Thymus (tissue), 11 donors: ENCODE results near the gene CCL28. TPM values are rescaled to one million over a fixed set of nuclear protein-coding genes. Genes with fewer than 3 reads are reported as not detected.
"Not testable (repeated sequence)": the region's sequence is repeated elsewhere in the genome, so short reads cannot be mapped to it uniquely, and the experiment has no call there.

ENCODE experiments used
- DNase-seq, 9 donors: peaks; one replicate each; pipeline ENCODE4 v3.0.0-alpha.2; 2013; ENCODE audit warnings: low spot score in 9 of 9, low read depth in 6 of 9, missing footprints in 1 of 9
- H3K27ac ChIP-seq, 2 donors: one replicate each; pipeline ENCODE4 v1.5.1; 2013; ENCODE audit warnings: control low read depth in 1 of 2, low read depth in 1 of 2, low read length in 1 of 2, mild to moderate bottlenecking in 1 of 2, moderate library complexity in 1 of 2
- H3K27me3 ChIP-seq, 2 donors: one replicate each; pipeline ENCODE4 v1.5.1; 2013; ENCODE audit warnings: low read length in 1 of 2; ENCODE audit not compliant: control insufficient read depth in 2 of 2, insufficient read depth in 1 of 2
- H3K36me3 ChIP-seq, 2 donors: one replicate each; pipeline ENCODE4 v1.5.1; 2013; ENCODE audit warnings: low read length in 1 of 2, mild to moderate bottlenecking in 1 of 2, moderate library complexity in 1 of 2; ENCODE audit not compliant: control insufficient read depth in 2 of 2, insufficient read depth in 2 of 2
- H3K4me1 ChIP-seq, 2 donors: one replicate each; pipeline ENCODE4 v1.5.1; 2013; ENCODE audit warnings: low read length in 2 of 2; ENCODE audit not compliant: control insufficient read depth in 2 of 2, insufficient read depth in 2 of 2
- H3K4me3 ChIP-seq, 2 donors: one replicate each; pipeline ENCODE4 v1.5.1; 2013; ENCODE audit warnings: low read length in 2 of 2, control low read depth in 1 of 2, mild to moderate bottlenecking in 1 of 2
- H3K9me3 ChIP-seq, 2 donors: one replicate each; pipeline ENCODE4 v1.5.1; 2013; ENCODE audit warnings: low read length in 1 of 2, mild to moderate bottlenecking in 1 of 2; ENCODE audit not compliant: control insufficient read depth in 2 of 2, insufficient read depth in 1 of 2
- WGBS: extraction: QIAGEN DNeasy Blood & Tissue Kit; methylation state at CpG from one replicate; pipeline ENCODE4 v1.1.7; 2013; 5-methylcytosine and 5-hydroxymethylcytosine counted together
- polyA plus RNA-seq: library from polyadenylated mRNA; stranded (reverse); fragments of 200-250 nt; gene quantifications from one replicate; pipeline ENCODE4 v1.2.3, GENCODE V29; 2013
- total RNA-seq: library from RNA; stranded (reverse); fragments of 120-200 nt; gene quantifications from one replicate; pipeline ENCODE4 v1.2.4, GENCODE V29; 2013
- donor health status: healthy.

Gene CCL28
- total and polyA plus RNA-seq, 2 donors: 2.0 to 6.5 TPM

DNA sequence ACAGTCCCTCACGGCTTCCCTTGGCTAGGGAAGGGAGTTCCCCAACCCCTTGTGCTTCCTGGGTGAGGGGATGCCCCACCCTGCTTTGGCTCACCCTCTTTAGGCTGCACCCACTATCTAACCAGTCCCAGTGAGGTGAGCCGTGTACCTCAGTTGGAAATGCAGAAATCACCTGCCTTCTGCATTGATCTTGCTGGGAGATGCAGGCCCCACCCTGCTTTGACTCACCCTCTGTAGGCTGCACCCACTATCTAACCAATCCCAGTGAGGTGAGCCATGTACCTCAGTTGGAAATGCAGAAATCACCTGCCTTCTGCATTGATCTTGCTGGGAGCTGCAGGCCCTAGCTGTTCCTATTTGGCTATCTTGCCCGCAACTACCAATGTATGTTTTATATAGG lies 44.7 kb downstream of the CCL28 start:
- no peaks in the 10 kb centered on the region for H3K9me3 ChIP-seq

DNA sequence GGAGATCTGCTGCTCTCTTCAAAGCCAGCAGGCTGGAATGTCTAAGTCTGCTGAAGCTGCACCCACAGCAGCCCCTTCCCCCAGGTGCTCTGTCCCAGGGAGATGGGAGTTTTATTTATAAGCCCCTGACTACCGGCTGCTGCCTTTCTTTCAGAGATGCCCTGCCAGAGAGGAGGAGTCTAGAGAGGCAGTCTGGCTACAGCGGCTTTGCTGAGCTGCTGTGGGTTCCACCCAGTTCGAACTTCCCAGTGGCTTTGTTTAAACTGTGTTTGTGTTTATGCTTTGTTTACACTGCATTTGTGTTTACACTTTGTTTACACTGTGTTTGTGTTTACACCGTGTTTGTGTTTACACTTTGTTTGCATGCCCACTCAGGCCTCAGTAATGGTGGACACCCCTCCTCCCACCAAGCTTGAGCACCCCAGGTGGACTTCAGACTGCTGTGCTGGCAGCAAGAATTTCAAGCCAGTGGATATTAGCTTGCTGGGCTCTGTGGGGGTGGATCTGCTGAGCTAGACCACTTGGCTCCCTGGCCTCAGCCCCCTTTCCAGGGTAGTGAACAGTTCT lies 45.4 kb downstream of the CCL28 start:
- not testable (repeated sequence) for H3K27ac ChIP-seq, H3K9me3 ChIP-seq, H3K27me3 ChIP-seq, H3K4me3 ChIP-seq, H3K36me3 ChIP-seq, DNase-seq, H3K4me1 ChIP-seq
- WGBS: 83% methylated on average over 4 of the region's 4 CpGs

More for the DNA sequence above, 44.7 kb downstream of the CCL28 start:
- Histone ChIP-seq H3K36me3 (no peaks in the 10 kb centered on the region), H3K4me3 (no peak overlapping the region), H3K27ac (no peak overlapping the region), H3K4me1 (no peaks in the 10 kb centered on the region), H3K27me3 (no peaks in the 10 kb centered on the region)
- DNase-seq: no peak
- 94% methylated on average over 3 of the region's 3 CpGs for WGBS

DNA sequence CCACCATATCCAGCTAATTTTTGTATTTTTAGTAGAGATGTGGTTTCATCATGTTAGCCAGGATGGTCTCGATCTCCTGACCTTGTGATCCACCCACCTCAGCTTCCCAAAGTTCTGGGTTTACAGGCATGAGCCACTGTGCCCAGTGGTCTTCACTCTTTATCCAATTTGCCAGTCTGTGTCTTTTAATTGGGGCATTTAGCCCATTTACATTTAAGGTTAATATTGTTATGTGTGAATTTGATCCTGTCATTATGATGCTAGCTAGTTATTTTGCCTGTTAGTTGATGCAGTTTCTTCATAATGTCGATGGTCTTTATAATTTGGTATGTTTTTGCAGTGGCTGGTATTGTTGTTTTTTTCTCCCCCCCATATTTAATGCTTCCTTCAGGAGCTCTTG lies 47.0 kb downstream of the CCL28 start:
- not testable (repeated sequence) for H3K4me3 ChIP-seq, H3K4me1 ChIP-seq, H3K9me3 ChIP-seq, DNase-seq, H3K36me3 ChIP-seq, H3K27me3 ChIP-seq, H3K27ac ChIP-seq
- 94% methylated on average over 2 of the region's 2 CpGs for whole genome bisulfite sequencing

DNA sequence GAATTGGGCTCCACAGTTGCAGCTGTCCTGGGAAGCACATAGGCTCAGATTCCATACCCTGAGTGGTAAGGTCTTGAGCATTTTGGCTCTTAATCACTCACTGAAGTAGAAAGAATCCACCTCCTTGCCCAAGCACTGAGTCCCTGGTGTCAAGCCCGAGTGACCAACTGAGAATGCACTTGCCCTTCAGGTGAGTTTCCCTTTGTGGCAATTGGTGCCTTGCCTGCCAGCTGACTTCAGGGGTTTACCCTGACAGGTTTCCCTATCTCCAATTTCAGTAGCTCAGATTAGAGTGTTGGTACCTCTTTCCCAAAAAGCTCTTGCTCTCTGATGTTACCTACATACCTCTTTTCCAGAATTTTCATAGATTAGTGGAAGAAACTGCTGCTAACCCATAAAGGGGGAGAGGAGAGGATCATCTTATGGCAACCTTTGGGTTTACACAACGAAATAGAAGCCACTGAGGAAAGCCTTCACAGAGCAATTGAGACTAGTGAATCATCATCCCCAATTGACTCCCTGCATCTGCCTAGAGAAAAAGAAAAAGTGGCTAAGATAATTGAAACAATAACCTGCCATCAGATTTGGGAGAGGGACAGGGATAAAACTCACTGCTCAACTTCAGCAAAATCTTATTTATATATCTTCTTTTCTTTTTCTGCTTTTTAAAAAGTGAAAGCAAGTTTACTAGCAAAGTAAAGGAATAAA lies 48.6 kb downstream of the CCL28 start:
- H3K27ac ChIP-seq: no peak overlapping the region

DNA sequence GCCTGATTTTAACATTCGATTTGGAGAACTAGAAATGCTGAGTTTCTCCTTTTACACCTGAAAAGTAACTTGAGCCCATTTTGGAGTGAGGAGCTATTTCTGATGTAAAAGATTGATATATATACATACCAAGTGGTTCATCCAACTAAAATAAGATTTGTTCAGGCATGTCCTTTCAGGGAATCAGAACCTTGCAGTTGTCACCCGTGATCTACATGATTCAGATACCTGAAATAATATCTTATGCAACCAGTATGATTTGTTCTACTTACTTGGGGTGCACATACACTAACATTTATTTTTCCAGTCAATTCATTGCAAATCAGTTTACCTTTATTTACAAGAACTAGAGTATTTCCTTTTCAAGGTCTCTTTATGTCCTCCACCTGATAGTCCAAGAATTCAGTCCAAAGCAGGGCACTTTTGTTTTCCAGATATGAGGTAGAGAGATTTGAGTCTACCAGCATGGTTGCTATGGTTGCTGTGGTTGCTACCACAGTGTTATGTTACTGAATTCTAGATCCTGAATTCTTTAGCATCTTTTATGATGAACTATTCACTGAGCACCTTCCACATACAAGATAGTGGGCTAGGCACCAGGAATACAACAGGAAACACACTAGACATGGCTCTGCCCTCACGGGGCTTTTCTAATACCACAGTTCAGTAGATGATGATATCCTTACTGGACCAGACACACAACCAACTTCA lies 49.3 kb downstream of the CCL28 start:
- no peak for DNase-seq
- 95% methylated on average over 3 of the region's 3 CpGs for WGBS
- H3K4me1 ChIP-seq: no peaks in the 10 kb centered on the region
- H3K9me3 ChIP-seq: no peaks in the 10 kb centered on the region
- H3K36me3 ChIP-seq: no peaks in the 10 kb centered on the region
- H3K27ac ChIP-seq: no peak overlapping the region
- no peak overlapping the region for H3K4me3 ChIP-seq
- no peaks in the 10 kb centered on the region for H3K27me3 ChIP-seq

More for the DNA sequence above, 48.6 kb downstream of the CCL28 start:
- H3K9me3 ChIP-seq: no peaks in the 10 kb centered on the region
- DNase-seq: no peak
- no peaks in the 10 kb centered on the region for H3K4me1 ChIP-seq
- H3K36me3 ChIP-seq: no peaks in the 10 kb centered on the region
- H3K27me3 ChIP-seq: no peaks in the 10 kb centered on the region
- no peak overlapping the region for H3K4me3 ChIP-seq
- WGBS: 76% methylated on average over 2 of the region's 2 CpGs

DNA sequence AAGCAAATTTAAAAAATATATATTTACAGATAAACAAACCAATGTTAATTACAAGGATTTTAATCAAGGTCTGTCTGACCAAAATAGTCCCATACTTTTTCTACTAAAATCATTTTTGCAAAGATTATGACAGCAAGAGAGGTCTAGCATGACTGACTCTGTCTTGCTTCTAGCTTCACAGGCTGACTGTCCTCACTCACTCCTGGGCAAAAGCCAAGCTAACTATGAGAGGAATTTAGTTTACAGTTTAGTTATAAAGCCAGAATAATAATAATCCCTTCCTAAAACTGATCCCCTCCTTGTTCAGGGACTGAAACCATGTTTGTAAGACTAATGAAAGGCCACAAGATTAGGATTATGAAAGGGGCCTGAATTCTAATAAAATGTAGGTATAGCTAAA lies 53.5 kb downstream of the CCL28 start:
- DNase-seq: no peak
- Histone ChIP-seq H3K4me3 (no peak overlapping the region), H3K27ac (no peak overlapping the region), H3K36me3 (no peaks in the 10 kb centered on the region), H3K27me3 (no peaks in the 10 kb centered on the region), H3K4me1 (no peaks in the 10 kb centered on the region), H3K9me3 (no peaks in the 10 kb centered on the region)

DNA sequence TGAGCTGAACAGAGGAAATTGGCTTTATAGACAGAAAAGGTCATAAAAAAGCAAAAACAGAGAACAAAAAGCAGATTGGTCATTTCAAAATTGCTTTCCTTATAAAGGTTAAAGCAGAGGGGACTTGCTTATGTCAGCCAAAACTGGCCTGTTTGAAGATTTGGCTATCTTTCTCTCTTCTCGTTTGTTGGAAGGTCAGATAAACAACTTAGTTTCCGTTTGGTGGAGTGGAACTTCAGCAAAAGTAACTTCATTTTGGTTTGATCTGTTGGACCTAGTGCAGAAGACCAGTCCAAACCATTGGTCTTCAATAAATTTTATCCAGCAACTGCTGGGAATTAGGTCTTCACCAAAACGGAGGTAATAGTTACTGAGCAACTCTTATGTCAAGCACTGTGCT lies 53.9 kb downstream of the CCL28 start:
- Histone ChIP-seq H3K9me3 (no peaks in the 10 kb centered on the region), H3K36me3 (no peaks in the 10 kb centered on the region), H3K4me1 (no peaks in the 10 kb centered on the region), H3K27ac (no peak overlapping the region), H3K27me3 (no peaks in the 10 kb centered on the region), H3K4me3 (no peak overlapping the region)
- 71% methylated on average over 3 of the region's 3 CpGs for WGBS
- DNase-seq: no peak

DNA sequence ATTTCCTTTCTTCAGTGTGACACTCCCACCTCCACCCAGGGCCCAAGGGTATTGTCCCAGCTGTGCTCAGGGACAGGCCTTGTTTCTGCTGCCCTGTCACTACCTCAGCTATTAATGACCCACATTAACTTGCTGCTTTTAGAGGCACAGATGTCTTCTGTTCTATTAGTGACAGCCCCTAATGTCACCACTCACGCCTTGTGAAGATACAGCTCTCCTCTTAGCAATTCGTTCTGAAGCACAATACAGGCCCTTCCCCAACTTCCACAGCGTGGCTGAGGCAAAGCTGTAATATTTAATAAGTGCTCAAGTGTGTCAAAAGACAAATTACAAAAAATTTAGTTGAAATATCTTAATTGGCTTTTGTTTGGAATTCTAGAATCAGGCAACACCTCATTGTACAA lies 54.3 kb downstream of the CCL28 start:
- Histone ChIP-seq H3K27ac (no peak overlapping the region), H3K9me3 (no peaks in the 10 kb centered on the region), H3K36me3 (no peaks in the 10 kb centered on the region), H3K4me3 (no peak overlapping the region), H3K27me3 (no peaks in the 10 kb centered on the region), H3K4me1 (no peaks in the 10 kb centered on the region)
- no peak for DNase-seq
- 88% methylated on average over 3 of the region's 3 CpGs for WGBS

DNA sequence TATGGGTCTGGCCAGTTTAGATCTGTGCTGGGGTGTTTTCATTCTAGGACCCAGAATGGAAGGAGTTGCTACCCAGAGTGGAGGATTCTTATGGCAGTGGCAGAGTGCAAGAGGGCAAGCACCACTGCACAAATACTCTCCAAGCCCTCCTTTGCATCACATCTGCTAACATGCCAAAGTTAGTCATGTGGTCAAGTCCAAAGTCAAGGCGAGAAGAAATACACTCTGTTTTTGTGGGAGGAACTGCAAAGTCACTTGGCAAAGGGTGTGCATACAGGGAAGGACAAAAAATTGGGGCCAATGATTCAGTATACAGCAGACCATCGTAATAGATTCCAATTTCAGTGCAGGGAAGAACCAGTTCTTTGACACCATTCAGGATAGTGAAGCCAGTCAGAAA lies 55.1 kb downstream of the CCL28 start:
- no peaks in the 10 kb centered on the region for H3K27me3 ChIP-seq

More for the DNA sequence above, 55.1 kb downstream of the CCL28 start:
- Histone ChIP-seq H3K4me1 (no peaks in the 10 kb centered on the region), H3K9me3 (no peaks in the 10 kb centered on the region), H3K4me3 (no peak overlapping the region), H3K27ac (no peak overlapping the region), H3K36me3 (no peaks in the 10 kb centered on the region)
- DNase-seq: no peak
- WGBS: 88% methylated on average over 2 of the region's 2 CpGs
